Hepatocyte (in vitro differentiated cells): Measurements from ENCODE around the gene ABHD13. TPM values are rescaled to one million over a fixed set of nuclear protein-coding genes. Genes with fewer than 3 reads are reported as not detected.

Source experiments
- DNase-seq: peaks from one replicate; pipeline ENCODE4 v3.0.0-alpha.2; 2016; ENCODE audit warnings: low spot score
- H2AFZ ChIP-seq: fragments of 200-600 bp; sonication (generic); 2 replicates; pipeline ENCODE4 v1.6.0; 2016; ENCODE audit warnings: antibody characterized with exemption, mild to moderate bottlenecking
- H3K27ac ChIP-seq: fragments of 200-600 bp; sonication (generic); 2 replicates; pipeline ENCODE4 v1.5.1; 2016; ENCODE audit warnings: mild to moderate bottlenecking
- H3K27me3 ChIP-seq: fragments of 200-600 bp; sonication (generic); 2 replicates; pipeline ENCODE4 v1.6.1; 2016
- H3K36me3 ChIP-seq: fragments of 200-600 bp; sonication (generic); replicated peaks from 2 replicates; pipeline ENCODE4 v1.5.1; 2016; ENCODE audit warnings: low read depth; ENCODE audit not compliant: insufficient read depth
- H3K4me1 ChIP-seq: fragments of 200-600 bp; sonication (generic); 2 replicates; pipeline ENCODE4 v1.5.1; 2016; ENCODE audit warnings: mild to moderate bottlenecking, moderate library complexity; ENCODE audit not compliant: insufficient read depth
- H3K4me2 ChIP-seq: fragments of 200-600 bp; sonication (generic); 2 replicates; pipeline ENCODE4 v1.6.0; 2016
- H3K4me3 ChIP-seq: fragments of 200-600 bp; sonication (generic); 2 replicates; pipeline ENCODE4 v1.5.1; 2016; ENCODE audit warnings: mild to moderate bottlenecking
- H3K79me2 ChIP-seq: fragments of 200-600 bp; sonication (generic); 2 replicates; pipeline ENCODE4 v1.6.0; 2017; ENCODE audit warnings: mild to moderate bottlenecking
- H3K9me2 ChIP-seq: fragments of 200-600 bp; sonication (generic); replicated peaks from 2 replicates; pipeline ENCODE4 v1.6.0; 2017; ENCODE audit warnings: mild to moderate bottlenecking; ENCODE audit not compliant: insufficient read depth
- H3K9me3 ChIP-seq: fragments of 200-600 bp; sonication (generic); 2 replicates; pipeline ENCODE4 v1.5.1; 2016; ENCODE audit warnings: low read depth, mild to moderate bottlenecking
- H4K20me1 ChIP-seq: fragments of 200-600 bp; sonication (generic); 2 replicates; pipeline ENCODE4 v1.6.0; 2016; ENCODE audit warnings: mild to moderate bottlenecking; ENCODE audit not compliant: insufficient read depth, poor library complexity, severe bottlenecking
- CTCF ChIP-seq: fragments of 200-600 bp; sonication (generic); IDR thresholded peaks from 2 replicates; pipeline ENCODE4 v1.5.1; 2016; ENCODE audit warnings: antibody characterized with exemption, mild to moderate bottlenecking; ENCODE audit not compliant: poor library complexity
- EZH2phosphoT487 ChIP-seq: fragments of 200-600 bp; sonication (generic); IDR thresholded peaks from one replicate; pipeline ENCODE4 v1.6.1; 2018; ENCODE audit warnings: antibody characterized with exemption, mild to moderate bottlenecking, low read depth, moderate library complexity; ENCODE audit not compliant: unreplicated experiment, severe bottlenecking
- WGBS: methylation state at CpG from one replicate; pipeline ENCODE4 v1.1.6; 2016; ENCODE audit warnings: low lambda C conversion rate; ENCODE audit errors: missing lambda C conversion rate; 5-methylcytosine and 5-hydroxymethylcytosine counted together
- polyA plus RNA-seq: library from polyadenylated mRNA; unstranded; fragments of >200 nt; fragmentation: Nextera tagmentation; extraction: Ambion mirVana; gene quantifications from 2 replicates; pipeline ENCODE4 v1.2.1, GENCODE V29; 2016
- total RNA-seq: library from RNA; depleted of rRNA; stranded (reverse); fragments of >200 nt; gene quantifications from 2 replicates; pipeline ENCODE4 v1.2.3, GENCODE V29; 2014

ABHD13 gene
- total and polyA plus RNA-seq, 2 experiments from 2014 or later, result 8.1 to 17.8 TPM

GRCh38 chr13:108283110-108283509 is 64.9 kb downstream of the ABHD13 start:
- Histone ChIP-seq H3K27me3 (no peaks in the 10 kb centered on the region), H3K4me1 (no peaks in the 10 kb centered on the region), H3K36me3 (no peaks in the 10 kb centered on the region), H3K79me2 (no peaks in the 10 kb centered on the region), H4K20me1 (no peaks in the 10 kb centered on the region), H3K9me2 (no peaks in the 10 kb centered on the region), H2AFZ (no peak overlapping the region), H3K4me3 (no peak overlapping the region), H3K27ac (no peak overlapping the region), H3K9me3 (no peaks in the 10 kb centered on the region), H3K4me2 (no peak overlapping the region)
- 66% methylated on average over 3 of the region's 3 CpGs for WGBS
- DNase-seq, result no peak
- no peak for TF ChIP-seq CTCF
- TF ChIP-seq EZH2phosphoT487, result no peak

Other genes starting within 250 kb of the ABHD13 start
- gene LIG4, start 2.9 kb upstream of the ABHD13 start, total RNA-seq, result 18.8 and 19.2 TPM in 2 replicates
- gene LIG4, start 2.9 kb upstream of the ABHD13 start, polyA plus RNA-seq, result 5.3 and 6.1 TPM in 2 replicates
- 0.48 and 1.6 TPM in 2 replicates for gene TNFSF13B, start 51.3 kb downstream of the ABHD13 start, total RNA-seq
- 0.97 and 1.4 TPM in 2 replicates for gene TNFSF13B, start 51.3 kb downstream of the ABHD13 start, polyA plus RNA-seq